ENCODE measurements around the gene ACTR2. TPM values are rescaled to one million over a fixed set of nuclear protein-coding genes. Genes with fewer than 3 reads are reported as not detected.
A peak's percentile ranks its signal among the peaks of the same experiment; 100 is the strongest.

The ACTR2 gene
- total and polyA plus RNA-seq, 9 of the 15 experiments (the other 6 are each of a cell fraction or from before 2014, with no cell fraction given), result 47.3 to 239 (median 108) TPM

GRCh38 chr2:65231892-65232477, 4.4 kb downstream of the ACTR2 start (continued):
- TF ChIP-seq RREB1 (CRISPR knock-in tag; IDR thresholded peaks at IDR 0.05) (no peak), ESRRB (CRISPR knock-in tag; IDR thresholded peaks at IDR 0.05; ENCODE audit: borderline replicate concordance) (no peak), ZKSCAN8 (CRISPR knock-in tag; IDR thresholded peaks at IDR 0.05) (no peak), YY1 (IDR thresholded peaks at IDR 0.05; ENCODE audit: borderline replicate concordance in 1 of 3, control insufficient read depth in 1 of 3, extremely low read depth in 1 of 3, insufficient read depth in 3 of 3, insufficient read length in 1 of 3, insufficient replicate concordance in 2 of 3, low read depth in 1 of 3, low read length in 2 of 3) (peak in 1 of 3 experiments; percentile 12), HDAC8 (tag; IDR thresholded peaks at IDR 0.05) (peak; percentile 82; the same call in 1 of the 2 replicates), ZNF740 (CRISPR knock-in tag; IDR thresholded peaks at IDR 0.05) (no peak), ZNF740 (tag; IDR thresholded peaks at IDR 0.05) (peak in 1 of 2 experiments; percentile 55; a peak in 1 of 4 replicates), ARNT (IDR thresholded peaks at IDR 0.05) (no peak), MXD1 (CRISPR knock-in tag; IDR thresholded peaks at IDR 0.05; ENCODE audit: borderline replicate concordance, poor library complexity, severe bottlenecking) (no peak), ZNF592 (IDR thresholded peaks at IDR 0.05) (peak; percentile 94), PHTF2 (CRISPR knock-in tag; IDR thresholded peaks at IDR 0.05) (no peak), BHLHE40 (IDR thresholded peaks at IDR 0.05; ENCODE audit: low read length) (no peak), DIDO1 (tag; IDR thresholded peaks at IDR 0.05; ENCODE audit: low read depth) (no peak), ETV1 (tag; conservative IDR thresholded peaks at IDR 0.05; ENCODE audit: low read depth) (0 out of 2 replicates have a peak, but pooled peaks have one; percentile 34)

Data from K562 (cell line).